SU-DHL-6 (cell line): Measurements from ENCODE around the gene LMBR1L.

Source experiments
- CTCF ChIP-seq: fragments of 200-600 bp; sonication (generic); IDR thresholded peaks from one replicate; pipeline ENCODE4 v1.5.1; 2017; ENCODE audit warnings: antibody characterized with exemption, mild to moderate bottlenecking, low read length, moderate library complexity; ENCODE audit not compliant: insufficient read depth, poor library complexity, severe bottlenecking
- EZH2phosphoT487 ChIP-seq: fragments of 200-600 bp; sonication (generic), shearing (Covaris generic); conservative IDR thresholded peaks from 2 replicates; pipeline ENCODE4 v1.6.1; 2018; ENCODE audit warnings: mild to moderate bottlenecking, antibody characterized with exemption, low read length, moderate library complexity, mixed read lengths

GRCh38 chr12:49091056-49091835 lies 19.4 kb downstream of the LMBR1L start:
- no peak for TF ChIP-seq CTCF
- TF ChIP-seq EZH2phosphoT487 = no peak
